HCT116 (cell line): Measurements from ENCODE around the gene RPL28. TPM values are rescaled to one million over a fixed set of nuclear protein-coding genes. Genes with fewer than 3 reads are reported as not detected.

Experiments used
- ATAC-seq: fragments of 200-7000 bp; cut with Tn5 transposase; 2 replicates; pipeline ENCODE4 v1.9.1; 2020; ENCODE audit warnings: mild to moderate bottlenecking, moderate library complexity
- BruUV-seq: library from RNA; stranded (reverse); fragments of 400-500 nt; replicated peaks from 2 replicates; lab custom pipeline; 2021; lab: Mats Ljungman, UMichigan
- CTCF ChIA-PET: fragments of 300-600 bp; sonication (Branson Sonifier 250); formaldehyde crosslinking; loops from one replicate; lab custom pipeline; 2021; ENCODE audit warnings: antibody characterized with exemption; lab: Charles Lee
- POLR2A ChIA-PET: fragments of 300-600, 350-600 bp; sonication (Branson Sonifier 250); formaldehyde crosslinking; loops from one replicate; lab custom pipeline; 2021; ENCODE audit warnings: antibody characterized with exemption; lab: Charles Lee
- RAD21 ChIA-PET, 2 experiments: fragments of 300-600 bp; sonication (Branson Sonifier 250); formaldehyde crosslinking; loops; one replicate each; lab custom pipeline; 2023; ENCODE audit warnings: low total read pairs in 2 of 2; ENCODE audit not compliant: uncharacterized antibody in 2 of 2, unreplicated experiment in 2 of 2, low non-redundant PET in 1 of 2; lab: Charles Lee
- DNase-seq: peaks from one replicate; pipeline ENCODE4 v3.0.0-alpha.2; 2010; ENCODE audit warnings: low read depth, low spot score
- H2AFZ ChIP-seq: fragments of 200-600 bp; shearing (Covaris generic), sonication (generic); 2 replicates; pipeline ENCODE4 v1.6.1; 2017; ENCODE audit warnings: low read depth, mixed run types, mixed read lengths, antibody characterized with exemption, low read length; ENCODE audit not compliant: poor library complexity, severe bottlenecking
- H3K27ac ChIP-seq: 2 replicates; pipeline ENCODE4 v1.5.1; 2012; ENCODE audit warnings: low read depth, low read length
- H3K27me3 ChIP-seq: fragments of 200-600 bp; sonication (generic); 2 replicates; pipeline ENCODE4 v1.6.1; 2016; ENCODE audit warnings: mixed run types, low read length, mixed read lengths; ENCODE audit not compliant: insufficient read depth
- H3K36me3 ChIP-seq, 2 experiments: fragments of 200-500 bp in 1 of 2; fragments of 200-600 bp in 1 of 2; sonication (Bioruptor generic) in 1 of 2; sonication (generic) in 1 of 2; 2 replicates each; pipeline versions ENCODE4 v1.5.1 to v1.6.1; 2014 to 2016; ENCODE audit warnings: low read length in 2 of 2, inconsistent platforms in 1 of 2, mixed read lengths in 1 of 2, mixed run types in 1 of 2; ENCODE audit not compliant: insufficient read depth in 2 of 2, control insufficient read depth in 1 of 2
- H3K4me1 ChIP-seq, 2 experiments: fragments of 200-600 bp in 1 of 2; sonication (generic) in 1 of 2; 2 replicates each; pipeline versions ENCODE4 v1.5.1 to v1.6.1; 2012 to 2017; ENCODE audit warnings: low read length in 2 of 2, inconsistent platforms in 1 of 2, mild to moderate bottlenecking in 1 of 2, mixed read lengths in 1 of 2, mixed run types in 1 of 2, moderate library complexity in 1 of 2; ENCODE audit not compliant: insufficient read depth in 2 of 2, control insufficient read depth in 1 of 2
- H3K4me2 ChIP-seq: fragments of 200-600 bp; sonication (generic); 2 replicates; pipeline ENCODE4 v1.6.1; 2017; ENCODE audit warnings: mixed run types, low read length, mixed read lengths
- H3K4me3 ChIP-seq, 2 experiments: fragments of 200-600 bp in 1 of 2; sonication (generic) in 1 of 2; replicated peaks in 1 of 2; 2 replicates each; pipeline ENCODE4 v1.5.1; 2011 to 2016; ENCODE audit warnings: low read length in 2 of 2, control low read depth in 1 of 2, low read depth in 1 of 2, mild to moderate bottlenecking in 1 of 2, mixed read lengths in 1 of 2, mixed run types in 1 of 2
- H3K79me2 ChIP-seq: fragments of 200-600 bp; sonication (generic); 2 replicates; pipeline ENCODE4 v1.6.1; 2017; ENCODE audit warnings: mild to moderate bottlenecking, mixed run types, low read length, moderate library complexity, mixed read lengths; ENCODE audit not compliant: insufficient read depth
- H3K9ac ChIP-seq: fragments of 200-600 bp; sonication (generic); 2 replicates; pipeline ENCODE4 v1.6.1; 2016; ENCODE audit warnings: low read length, mixed read lengths
- H3K9me2 ChIP-seq: fragments of 200-600 bp; sonication (generic), shearing (Covaris generic); 2 replicates; pipeline ENCODE4 v1.6.1; 2017; ENCODE audit warnings: mixed run types, mild to moderate bottlenecking, moderate library complexity; ENCODE audit not compliant: insufficient read depth
- H3K9me3 ChIP-seq, 2 experiments: fragments of 200-500 bp in 1 of 2; fragments of 200-600 bp in 1 of 2; sonication (Bioruptor generic) in 1 of 2; sonication (generic) in 1 of 2; 2 replicates each; pipeline ENCODE4 v1.6.1; 2014 to 2017; ENCODE audit warnings: low read length in 2 of 2, mixed read lengths in 2 of 2, inconsistent platforms in 1 of 2, low read depth in 1 of 2, mild to moderate bottlenecking in 1 of 2, mixed run types in 1 of 2, moderate library complexity in 1 of 2; ENCODE audit not compliant: control insufficient read depth in 1 of 2, insufficient read depth in 1 of 2
- H4K20me1 ChIP-seq: fragments of 200-600 bp; sonication (generic), shearing (Covaris generic); 2 replicates; pipeline ENCODE4 v1.6.1; 2017; ENCODE audit warnings: mixed run types, mild to moderate bottlenecking, moderate library complexity; ENCODE audit not compliant: insufficient read depth
- ATF3 ChIP-seq: IDR thresholded peaks from 2 replicates; pipeline ENCODE4 v1.6.1; 2012
- CTCF ChIP-seq, 3 experiments: fragments of 200-600 bp in 1 of 3; sonication (generic) in 1 of 3; IDR thresholded peaks in 2 of 3; conservative IDR thresholded peaks in 1 of 3; 2 replicates each; pipeline ENCODE4 v1.5.1; 2012 to 2017; ENCODE audit warnings: low read depth in 2 of 3, low read length in 2 of 3, antibody characterized with exemption in 1 of 3, borderline replicate concordance in 1 of 3, control low read depth in 1 of 3, mild to moderate bottlenecking in 1 of 3, mixed read lengths in 1 of 3, mixed run types in 1 of 3, moderate library complexity in 1 of 3; ENCODE audit not compliant: insufficient read depth in 1 of 3
- POLR2A ChIP-seq: IDR thresholded peaks from 2 replicates; pipeline ENCODE4 v1.7.0; 2011; ENCODE audit warnings: borderline replicate concordance; ENCODE audit not compliant: insufficient read depth, insufficient read length; ENCODE audit errors: extremely low read depth
- POLR2AphosphoS5 ChIP-seq: IDR thresholded peaks from 2 replicates; pipeline ENCODE4 v1.6.1; 2011; ENCODE audit warnings: mild to moderate bottlenecking, low read depth, low read length, moderate library complexity
- TCF7L2 ChIP-seq: IDR thresholded peaks from 2 replicates; pipeline ENCODE4 v1.7.0; 2011; ENCODE audit warnings: borderline replicate concordance, inconsistent platforms; ENCODE audit not compliant: insufficient read depth, insufficient read length; ENCODE audit errors: extremely low read depth
- intact Hi-C: fragments of 100-400 bp; cut with micrococcal nuclease; formaldehyde crosslinking; loops from 2 replicates; pipeline ENCODE4 v1.10.0; 2022
- total RNA-seq: library from RNA; stranded (reverse); gene quantifications from one replicate; pipeline ENCODE4 v1.2.1, GENCODE V29; 2021; ENCODE audit not compliant: unreplicated experiment

Gene RPL28
- total RNA-seq, 1 experiment from 2014 or later, result 3,050 TPM

DNA sequence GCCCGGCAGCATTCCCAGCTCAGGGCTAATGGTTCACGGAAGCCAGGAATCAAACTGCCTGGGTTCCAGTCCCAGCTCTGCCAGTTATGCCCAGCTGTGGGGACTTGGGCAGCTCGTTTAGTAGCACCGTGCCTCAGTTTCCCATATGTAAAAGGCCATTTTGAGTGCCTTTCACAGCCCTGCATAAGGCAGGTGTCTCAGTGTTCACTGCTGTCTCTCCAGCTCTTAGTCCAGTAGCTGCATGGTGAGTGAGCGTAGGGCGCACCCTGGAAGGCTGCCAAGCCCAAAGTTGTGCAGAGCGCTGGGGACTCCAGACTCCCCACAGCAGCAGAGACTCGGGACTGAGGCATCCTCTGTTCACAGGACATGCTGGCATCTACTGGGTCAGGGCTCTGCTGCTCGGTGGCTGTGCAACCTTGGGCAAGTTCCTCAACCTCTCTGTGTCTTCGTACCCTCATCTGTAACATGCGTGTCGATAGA lies 5.5 kb downstream of the RPL28 start:
- ATAC-seq (peak; percentile 11; the same call in 1 of the 2 replicates), DNase-seq (no peak)
- H4K20me1 ChIP-seq, result peaks cover 48% of the 10 kb centered on the region; the same call in 1 of the 2 replicates
- ChIA-PET CTCF (interaction anchor here (1.6 kb wide), 1 partner anchor 90 kb away, joined by 3 read pairs; no protein-coding TSS in a partner anchor), POLR2A (interaction anchor here (1.0 to 2.5 kb wide), 5 partner anchors 8 to 244 kb away, joined by 3 to 15 read pairs (median 4); no protein-coding TSS in a partner anchor), RAD21 (no interaction called here)
- H3K4me1 ChIP-seq, result peaks cover 12 to 52% of the 10 kb centered on the region in 2 experiments
- H3K79me2 ChIP-seq, result peaks cover 34% of the 10 kb centered on the region
- intact Hi-C loops, result no loop called here
- no peak overlapping the region for H3K4me2 ChIP-seq
- H3K9me3 ChIP-seq, result no peaks in the 10 kb centered on the region
- H3K4me3 ChIP-seq, result no peak overlapping the region
- H3K27ac ChIP-seq, result no peak overlapping the region; the same call in 1 of the 2 replicates
- TF ChIP-seq CTCF (IDR thresholded peaks at IDR 0.05 in 2 of 3, conservative IDR thresholded peaks at IDR 0.05 in 1 of 3; ENCODE audit: borderline replicate concordance in 1 of 3, insufficient read depth in 1 of 3, low read depth in 2 of 3, low read length in 2 of 3) (no peak), POLR2A (peak; percentile 23), TCF7L2 (no peak), ATF3 (no peak), POLR2AphosphoS5 (peak; percentile 36)
- H3K27me3 ChIP-seq, result no peaks in the 10 kb centered on the region
- no peaks in the 10 kb centered on the region for H3K9me2 ChIP-seq
- no TSS peak for BruUV-seq
- peaks cover 18 to 40% of the 10 kb centered on the region in 2 experiments for H3K36me3 ChIP-seq
- H3K9ac ChIP-seq, result no peak overlapping the region
- no peak overlapping the region for H2AFZ ChIP-seq
